ENCODE data around the gene LHFPL3.

LHFPL3 gene

DNA sequence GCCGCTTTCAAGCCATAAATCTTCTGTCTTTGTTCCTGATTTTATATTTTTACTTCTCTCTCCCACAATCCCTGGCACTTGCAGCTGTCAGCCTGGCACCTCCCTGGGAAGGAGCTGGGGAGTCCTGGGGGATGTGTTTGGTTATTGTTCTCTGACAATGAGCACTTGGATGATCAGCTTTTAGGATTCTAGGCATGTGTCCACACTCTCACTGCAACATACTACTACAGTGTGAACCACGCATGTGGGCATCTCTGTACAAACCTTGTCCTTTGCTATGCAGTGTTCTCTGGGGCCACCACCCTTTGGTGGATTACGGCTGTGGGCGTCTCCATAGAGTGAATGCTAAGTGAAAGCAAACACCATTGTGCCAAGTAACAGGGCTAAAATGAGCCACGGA lies 517.2 kb downstream of the LHFPL3 start:
- TF ChIP-seq, protein P1, sequence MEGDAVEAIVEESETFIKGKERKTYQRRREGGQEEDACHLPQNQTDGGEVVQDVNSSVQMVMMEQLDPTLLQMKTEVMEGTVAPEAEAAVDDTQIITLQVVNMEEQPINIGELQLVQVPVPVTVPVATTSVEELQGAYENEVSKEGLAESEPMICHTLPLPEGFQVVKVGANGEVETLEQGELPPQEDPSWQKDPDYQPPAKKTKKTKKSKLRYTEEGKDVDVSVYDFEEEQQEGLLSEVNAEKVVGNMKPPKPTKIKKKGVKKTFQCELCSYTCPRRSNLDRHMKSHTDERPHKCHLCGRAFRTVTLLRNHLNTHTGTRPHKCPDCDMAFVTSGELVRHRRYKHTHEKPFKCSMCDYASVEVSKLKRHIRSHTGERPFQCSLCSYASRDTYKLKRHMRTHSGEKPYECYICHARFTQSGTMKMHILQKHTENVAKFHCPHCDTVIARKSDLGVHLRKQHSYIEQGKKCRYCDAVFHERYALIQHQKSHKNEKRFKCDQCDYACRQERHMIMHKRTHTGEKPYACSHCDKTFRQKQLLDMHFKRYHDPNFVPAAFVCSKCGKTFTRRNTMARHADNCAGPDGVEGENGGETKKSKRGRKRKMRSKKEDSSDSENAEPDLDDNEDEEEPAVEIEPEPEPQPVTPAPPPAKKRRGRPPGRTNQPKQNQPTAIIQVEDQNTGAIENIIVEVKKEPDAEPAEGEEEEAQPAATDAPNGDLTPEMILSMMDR (IDR thresholded peaks at IDR 0.05; ENCODE audit: low read depth, low read length): no peak
- DNase-seq (ENCODE audit: extremely low read depth, low read depth): no peak

DNA sequence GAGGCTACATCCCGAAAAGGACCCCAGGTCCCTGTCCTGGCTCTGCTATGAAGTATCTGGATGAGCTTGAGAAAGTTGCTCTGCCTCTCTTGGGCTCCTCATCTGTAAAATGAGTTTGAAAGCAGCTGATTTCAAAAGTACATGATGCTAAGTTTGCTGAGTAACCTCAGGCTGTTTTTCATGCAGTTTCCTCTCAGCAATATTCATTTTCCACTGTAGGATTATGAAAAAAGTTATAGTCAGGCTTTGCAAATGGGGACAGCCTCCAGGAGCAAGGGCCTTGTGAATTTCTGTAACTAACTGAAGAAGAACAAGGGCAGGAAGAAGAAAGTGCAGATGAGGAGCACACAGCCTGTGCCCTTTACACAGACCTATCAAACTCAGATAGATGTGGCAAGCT lies 518.3 kb downstream of the LHFPL3 start:
- no peak for DNase-seq (ENCODE audit: extremely low read depth, low read depth)
- TF ChIP-seq, protein P1 (IDR thresholded peaks at IDR 0.05; ENCODE audit: low read depth, low read length): no peak

DNA sequence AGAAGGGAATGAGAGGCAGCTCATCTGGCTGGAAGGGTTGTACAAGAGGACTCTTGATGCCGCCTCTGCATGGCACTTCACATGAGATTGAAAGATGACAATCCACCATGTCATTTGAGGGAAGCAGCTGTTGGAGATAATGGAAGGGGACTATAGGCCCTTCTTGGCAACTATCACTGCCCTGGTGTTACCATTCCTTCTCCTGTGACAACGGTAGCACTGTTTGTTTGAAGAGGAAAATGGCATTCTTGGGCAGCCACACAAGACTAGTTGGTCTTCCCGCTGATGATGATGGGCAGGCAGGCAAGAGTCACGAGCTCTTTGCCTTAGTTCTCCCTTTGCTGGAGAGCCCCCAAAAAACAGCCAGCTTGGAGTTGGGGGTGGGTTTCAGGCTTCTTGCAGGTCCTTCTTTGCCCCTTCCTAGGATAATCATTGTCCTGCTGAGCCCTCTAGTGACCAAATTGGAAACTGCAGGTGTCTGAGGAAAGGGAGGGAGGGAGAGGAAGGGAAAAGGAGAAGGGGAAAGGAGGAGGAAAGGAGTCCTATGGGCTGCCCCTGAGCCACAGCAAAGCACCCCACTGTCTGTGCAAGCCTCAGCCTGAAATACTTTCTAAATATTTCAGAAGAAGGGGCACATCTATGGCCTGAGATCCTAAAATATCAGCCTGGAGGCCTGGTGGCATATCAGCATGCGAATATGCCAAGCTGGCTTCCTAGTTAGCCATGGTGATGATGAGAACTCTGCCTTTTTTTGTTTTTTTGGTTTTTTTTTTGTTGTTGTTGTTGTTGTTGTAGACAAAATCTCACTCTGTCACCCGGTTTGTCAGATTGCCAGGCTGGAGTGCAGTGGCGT lies 520.0 kb downstream of the LHFPL3 start:
- TF ChIP-seq, protein P1 (IDR thresholded peaks at IDR 0.05; ENCODE audit: low read depth, low read length): peak; percentile 84
- no peak for DNase-seq (ENCODE audit: extremely low read depth, low read depth)

DNA sequence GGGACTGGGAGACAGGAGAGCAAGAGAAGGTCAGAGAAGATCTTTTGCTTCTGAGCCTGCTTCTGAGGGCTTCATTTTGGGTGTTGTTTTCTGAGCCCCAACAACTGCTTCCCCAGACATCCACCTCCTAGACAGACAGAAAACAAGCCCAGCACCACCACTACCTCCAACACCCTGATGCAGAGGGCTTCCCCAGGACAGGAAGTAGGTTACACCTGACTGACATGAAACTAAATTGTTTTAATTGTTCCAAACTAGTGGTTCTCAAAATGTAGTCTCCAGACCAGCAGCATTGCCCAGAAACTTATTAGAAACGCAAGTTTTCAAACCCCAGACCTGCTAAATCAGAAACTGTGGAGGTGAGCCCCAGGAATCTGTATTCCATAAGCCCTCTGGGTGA lies 522.0 kb downstream of the LHFPL3 start:
- no peak for DNase-seq (ENCODE audit: extremely low read depth, low read depth)
- TF ChIP-seq, protein P1 (IDR thresholded peaks at IDR 0.05; ENCODE audit: low read depth, low read length): no peak

DNA sequence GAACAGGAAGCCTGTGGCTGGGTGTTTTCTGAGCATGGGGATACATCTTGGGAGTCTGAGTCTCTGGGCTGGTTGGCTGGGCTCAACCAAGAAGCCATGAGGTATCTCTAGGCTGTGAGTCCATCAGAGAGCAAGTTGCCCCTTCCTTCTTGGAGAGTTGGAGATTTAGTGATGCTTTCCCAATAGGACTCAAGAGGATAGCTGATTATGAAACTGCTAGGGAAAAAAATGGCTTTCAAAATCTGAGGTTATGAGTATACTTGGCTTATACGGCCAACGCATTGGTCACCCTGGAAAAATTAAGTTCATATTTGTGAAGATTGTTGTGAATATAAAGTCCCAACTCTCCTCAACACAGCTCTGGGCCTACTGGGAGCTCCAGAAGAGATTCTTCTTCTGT lies 522.9 kb downstream of the LHFPL3 start:
- DNase-seq (ENCODE audit: extremely low read depth, low read depth): no peak
- TF ChIP-seq, protein P1 (IDR thresholded peaks at IDR 0.05; ENCODE audit: low read depth, low read length): no peak

DNA sequence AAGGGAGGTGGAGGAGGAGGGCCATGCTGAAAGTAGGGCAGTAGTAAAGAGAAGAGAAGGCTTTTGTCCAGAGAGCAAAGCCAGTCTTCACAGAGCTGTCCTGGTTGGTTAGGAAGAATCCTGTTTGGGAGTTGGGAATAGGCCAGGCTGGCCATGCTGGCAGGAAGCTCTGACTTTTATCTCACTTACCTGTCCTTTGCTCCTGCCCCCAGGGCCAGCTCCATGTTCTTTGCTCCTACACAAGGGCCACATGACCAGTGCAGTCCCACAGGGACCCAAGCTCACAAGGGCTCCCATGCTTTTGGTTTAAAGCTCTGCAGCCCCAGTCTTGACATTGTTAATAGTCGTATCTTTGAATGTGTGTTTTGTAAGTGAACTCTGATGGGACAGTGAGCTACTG lies 524.0 kb downstream of the LHFPL3 start:
- TF ChIP-seq, protein P1 (IDR thresholded peaks at IDR 0.05; ENCODE audit: low read depth, low read length): no peak
- no peak for DNase-seq (ENCODE audit: extremely low read depth, low read depth)

DNA sequence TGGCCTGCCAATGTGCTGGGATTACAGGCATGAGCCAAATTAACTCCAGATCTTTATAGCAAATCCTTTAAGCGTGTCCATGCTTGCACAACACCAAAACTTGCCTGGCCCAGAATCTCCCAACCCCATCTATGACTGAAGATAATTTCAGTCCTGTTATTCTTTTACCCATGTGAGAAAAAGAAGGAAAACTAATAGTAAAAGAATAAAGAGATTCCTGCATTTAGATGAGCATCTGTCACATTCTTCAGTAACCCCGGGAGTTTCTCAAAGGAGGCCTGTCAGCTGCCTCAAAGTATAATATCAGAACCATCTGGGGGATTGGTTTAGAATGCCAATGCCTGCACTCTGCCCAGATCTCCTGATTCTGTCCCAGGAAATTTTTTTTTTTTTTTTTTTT lies 527.5 kb downstream of the LHFPL3 start:
- DNase-seq (ENCODE audit: extremely low read depth, low read depth): peak; percentile 5
- TF ChIP-seq, protein P1 (IDR thresholded peaks at IDR 0.05; ENCODE audit: low read depth, low read length): no peak

All from AG09319 (cell line).